Breast epithelium (tissue), 3 donors: ENCODE data around the gene TNFAIP8L1.

ENCODE experiments used
- POLR2A ChIP-seq: fragments of 450-650 bp; IDR thresholded peaks from one replicate; pipeline ENCODE4 v1.6.1; 2016; ENCODE audit warnings: antibody characterized with exemption, mild to moderate bottlenecking, moderate library complexity
- TF ChIP-seq, protein P1 (sequence below), 3 donors: fragments of 450-650 bp; IDR thresholded peaks; one replicate each; pipeline ENCODE4 v1.5.1; 2016 to 2017; ENCODE audit warnings: antibody characterized with exemption in 3 of 3, mild to moderate bottlenecking in 3 of 3, moderate library complexity in 3 of 3

DNA sequence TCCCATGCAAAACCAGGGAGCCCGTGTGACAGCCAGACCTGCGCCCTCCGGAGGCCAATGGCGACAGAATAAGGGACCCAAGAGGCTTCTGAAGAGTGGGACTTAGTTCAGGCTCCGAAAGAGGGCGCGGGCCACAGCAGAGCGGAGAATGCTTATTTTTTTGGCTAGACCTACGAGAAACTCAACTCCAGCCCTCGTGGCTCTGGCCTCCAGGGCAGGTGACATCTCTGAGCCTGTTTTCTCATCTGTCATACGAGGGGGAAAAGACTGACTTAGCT, 61.3 kb downstream of the TNFAIP8L1 start:
- TF ChIP-seq, protein P1, sequence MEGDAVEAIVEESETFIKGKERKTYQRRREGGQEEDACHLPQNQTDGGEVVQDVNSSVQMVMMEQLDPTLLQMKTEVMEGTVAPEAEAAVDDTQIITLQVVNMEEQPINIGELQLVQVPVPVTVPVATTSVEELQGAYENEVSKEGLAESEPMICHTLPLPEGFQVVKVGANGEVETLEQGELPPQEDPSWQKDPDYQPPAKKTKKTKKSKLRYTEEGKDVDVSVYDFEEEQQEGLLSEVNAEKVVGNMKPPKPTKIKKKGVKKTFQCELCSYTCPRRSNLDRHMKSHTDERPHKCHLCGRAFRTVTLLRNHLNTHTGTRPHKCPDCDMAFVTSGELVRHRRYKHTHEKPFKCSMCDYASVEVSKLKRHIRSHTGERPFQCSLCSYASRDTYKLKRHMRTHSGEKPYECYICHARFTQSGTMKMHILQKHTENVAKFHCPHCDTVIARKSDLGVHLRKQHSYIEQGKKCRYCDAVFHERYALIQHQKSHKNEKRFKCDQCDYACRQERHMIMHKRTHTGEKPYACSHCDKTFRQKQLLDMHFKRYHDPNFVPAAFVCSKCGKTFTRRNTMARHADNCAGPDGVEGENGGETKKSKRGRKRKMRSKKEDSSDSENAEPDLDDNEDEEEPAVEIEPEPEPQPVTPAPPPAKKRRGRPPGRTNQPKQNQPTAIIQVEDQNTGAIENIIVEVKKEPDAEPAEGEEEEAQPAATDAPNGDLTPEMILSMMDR (IDR thresholded peaks at IDR 0.05) = no peak
- TF ChIP-seq POLR2A = no peak
